DMS 273 (cell line): ENCODE data around the gene MTF2.
A peak's percentile ranks its signal among the peaks of the same experiment; 100 is the strongest.
"Not testable (repeated sequence)": the region's sequence is repeated elsewhere in the genome, so short reads cannot be mapped to it uniquely, and the experiment has no call there.

Source experiments
- DNase-seq: peaks from one replicate; lab custom pipeline; 2025; ENCODE audit not compliant: unreplicated experiment; lab: John Stamatoyannopoulos, UW

MTF2 gene

DNA sequence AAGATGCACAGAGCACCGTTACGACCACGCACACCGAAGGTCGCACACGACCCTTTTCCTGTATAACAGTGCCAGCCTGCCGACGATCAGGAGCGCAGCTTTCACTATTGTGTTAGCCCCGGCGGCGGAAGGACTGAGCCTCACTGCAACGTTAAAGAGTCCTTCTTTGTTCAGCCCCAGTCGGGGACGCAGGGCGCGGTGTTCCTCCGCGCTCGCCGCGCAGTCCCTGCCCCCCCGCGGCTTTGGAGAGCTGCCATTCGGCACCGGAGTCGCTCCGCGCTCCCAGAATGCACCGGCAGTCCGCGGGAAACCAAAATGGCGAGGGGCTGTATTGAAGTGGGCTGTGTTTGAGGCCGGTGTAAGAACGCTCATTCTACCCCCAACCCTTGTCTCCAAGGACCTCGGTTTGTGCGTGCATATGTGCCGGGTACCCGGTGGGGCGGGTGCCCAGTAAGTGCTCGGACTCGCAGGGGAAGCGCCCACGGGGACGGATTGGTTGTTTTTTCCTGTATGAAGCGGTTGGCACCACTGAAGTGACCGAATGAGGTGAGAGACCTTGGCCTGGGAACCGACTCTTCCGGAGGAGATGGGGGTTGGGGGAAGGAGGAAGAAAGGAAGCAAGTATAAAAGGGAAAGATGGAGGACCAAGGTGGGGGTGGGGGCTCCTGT lies at the start of gene MTF2:
TSS of gene MTF2 (plus strand) at position 298 of the 669 bp plus-strand sequence. CDS start at position 542, 244 bp downstream.
- DNase-seq, result peak; percentile 99

DNA sequence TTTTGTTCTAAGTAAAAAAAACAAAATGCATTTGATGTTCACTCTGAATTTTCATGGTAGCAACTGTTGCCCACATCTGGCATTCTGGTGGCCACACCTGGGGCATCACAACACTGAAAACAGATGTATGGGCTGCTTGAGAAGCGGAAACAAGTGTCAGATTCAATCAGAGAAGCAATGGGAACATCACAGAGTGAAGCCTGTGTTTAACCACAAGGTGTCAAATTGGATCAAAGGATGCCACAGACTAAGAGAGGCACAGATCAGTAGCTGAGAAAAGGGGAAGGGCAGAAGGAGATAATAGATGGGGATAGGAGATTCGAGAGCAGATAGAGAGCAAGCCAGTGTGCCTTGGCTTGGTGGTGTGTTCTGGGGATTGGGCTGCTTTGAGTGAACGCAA lies 49.8 kb upstream of the MTF2 start:
- DNase-seq, result no peak

DNA sequence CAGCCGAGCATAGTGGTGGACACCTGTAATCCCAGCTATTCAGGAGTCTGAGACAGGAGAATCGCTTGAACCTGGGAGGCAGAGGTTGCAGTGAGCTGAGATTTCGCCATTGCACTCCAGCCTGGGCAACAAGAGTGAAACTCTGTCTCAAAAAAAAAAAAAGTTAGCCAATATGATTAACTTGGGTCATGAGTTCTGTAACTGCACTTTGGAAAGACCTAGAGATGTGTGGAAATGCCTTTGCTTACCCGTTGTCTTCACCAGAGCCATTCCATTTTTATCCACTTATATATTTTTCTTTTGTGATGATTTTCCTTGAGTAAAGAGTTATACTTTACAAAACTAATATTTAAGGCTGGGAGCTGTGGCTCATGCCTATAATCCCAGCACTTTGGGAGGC lies 48.9 kb upstream of the MTF2 start:
- DNase-seq, result not testable (repeated sequence)

- DNase-seq, result peak; percentile 67
Observed at GRCh38 chr1:93031711-93032110, 47.4 kb upstream of the MTF2 start.

- peak; percentile 94 for DNase-seq
Observed at GRCh38 chr1:93033029-93033428, 46.1 kb upstream of the MTF2 start.

DNA sequence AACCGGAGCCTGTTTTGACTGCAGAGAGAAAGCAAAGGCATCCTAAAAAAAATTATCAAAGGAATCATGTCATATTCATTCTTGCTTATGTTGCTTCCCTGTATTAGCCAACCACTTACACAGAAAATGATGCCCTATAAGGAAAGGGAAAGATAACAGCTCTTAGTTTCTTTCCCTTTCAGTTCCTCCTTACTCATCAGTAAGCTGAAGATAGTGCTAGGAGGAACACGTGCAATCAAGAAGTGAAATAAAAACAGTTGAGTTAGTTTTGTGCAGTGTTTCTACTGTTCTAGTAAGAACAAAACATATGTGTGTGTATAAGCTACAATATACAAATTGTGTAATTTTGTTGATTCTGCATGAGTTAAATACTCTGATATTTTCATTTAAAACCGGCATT lies 45.3 kb upstream of the MTF2 start:
- DNase-seq, result peak; percentile 52

- no peak for DNase-seq
Observed at GRCh38 chr1:93034397-93034796, 44.7 kb upstream of the MTF2 start.

DNA sequence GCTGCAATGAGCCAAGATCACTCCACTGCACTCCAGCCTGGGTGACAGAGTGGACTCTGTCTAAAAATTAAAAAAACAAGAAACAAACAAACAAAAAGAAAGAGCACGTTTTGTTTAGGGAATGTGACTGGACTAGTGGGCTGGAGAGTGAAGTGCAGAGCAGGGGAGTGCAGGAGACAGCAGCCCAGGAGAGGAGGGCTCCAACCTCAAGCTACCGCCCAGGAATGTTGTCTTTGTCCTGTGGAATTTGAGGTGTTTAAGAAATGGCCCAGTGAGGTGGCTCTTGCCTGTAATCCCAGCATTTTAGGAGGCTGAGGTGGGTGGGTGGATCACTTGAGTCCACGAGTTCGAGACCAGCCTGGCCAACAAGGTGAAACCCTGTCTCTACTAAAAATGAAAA lies 42.4 kb upstream of the MTF2 start:
- no peak for DNase-seq

DNA sequence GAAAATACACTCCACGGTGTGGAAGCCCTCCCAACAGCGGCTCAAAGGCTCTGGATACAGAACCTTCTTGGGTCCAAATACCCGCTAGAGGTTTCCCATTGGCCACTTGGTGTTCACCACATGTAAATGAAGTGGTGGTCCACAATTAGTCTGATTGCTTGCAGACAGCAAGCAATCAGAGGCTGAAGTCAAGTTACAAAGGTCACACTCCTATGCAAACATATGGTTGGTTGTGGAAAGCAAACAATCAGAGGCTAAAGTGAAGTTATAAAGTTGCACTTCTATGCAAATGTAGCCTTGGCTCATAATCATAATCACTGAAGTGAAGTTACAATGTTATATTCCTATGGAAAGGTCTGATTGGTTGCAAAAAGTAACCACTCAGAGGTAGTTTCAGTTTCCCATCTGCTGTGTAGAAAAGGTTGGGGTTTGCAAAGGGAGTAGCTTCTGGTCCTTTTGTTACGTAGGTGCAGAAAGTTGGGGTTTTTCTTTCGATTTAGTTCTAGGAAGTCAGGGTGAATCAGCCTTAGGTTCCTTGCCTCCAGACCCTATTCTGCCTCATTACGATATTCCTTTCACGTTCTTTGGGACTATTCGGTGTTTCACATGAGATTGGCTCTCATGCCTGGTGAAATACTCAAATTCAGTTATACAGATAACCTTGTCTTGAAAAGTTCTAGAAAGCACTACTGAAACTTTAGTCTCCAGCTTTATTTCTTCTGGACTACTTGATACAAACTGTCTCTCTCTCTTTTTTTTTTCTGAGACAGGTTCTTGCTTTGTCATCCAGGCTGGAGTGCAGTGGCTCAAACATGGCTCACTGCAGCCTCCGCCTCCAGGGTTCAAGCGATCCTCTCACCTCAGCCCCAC lies 36.7 kb upstream of the MTF2 start:
- DNase-seq, result no peak

- no peak for DNase-seq
Observed at GRCh38 chr1:93043057-93043557, 36.0 kb upstream of the MTF2 start.

DNA sequence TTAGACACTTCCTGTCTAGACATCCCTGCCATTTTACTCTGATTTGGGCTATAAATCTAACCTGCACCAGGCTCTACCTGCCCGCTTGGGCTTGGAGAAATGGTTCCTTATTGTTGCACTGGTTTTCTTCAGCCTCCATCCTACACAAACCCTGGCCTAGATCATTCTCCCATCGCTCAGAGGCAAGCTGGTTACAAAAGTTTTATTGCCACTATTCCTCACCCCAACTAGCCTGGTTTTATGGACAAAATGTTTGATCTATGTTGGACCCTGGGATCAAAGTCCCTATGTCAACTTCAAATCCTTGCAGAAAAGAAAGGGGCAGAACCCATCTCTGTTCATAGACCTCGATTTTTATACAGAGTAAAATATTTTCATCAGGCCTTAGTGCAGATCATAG lies 31.5 kb upstream of the MTF2 start:
- DNase-seq, result no peak

GRCh38 chr1:93051961-93052360 lies 27.1 kb upstream of the MTF2 start:
- DNase-seq, result peak; percentile 46

GRCh38 chr1:93056214-93056613 lies 22.9 kb upstream of the MTF2 start:
- peak; percentile 9 for DNase-seq

- DNase-seq, result no peak
Observed at GRCh38 chr1:93056649-93057048, 22.4 kb upstream of the MTF2 start.

GRCh38 chr1:93061895-93062792 lies 16.9 kb upstream of the MTF2 start:
- DNase-seq, result peak; percentile 85

DNA sequence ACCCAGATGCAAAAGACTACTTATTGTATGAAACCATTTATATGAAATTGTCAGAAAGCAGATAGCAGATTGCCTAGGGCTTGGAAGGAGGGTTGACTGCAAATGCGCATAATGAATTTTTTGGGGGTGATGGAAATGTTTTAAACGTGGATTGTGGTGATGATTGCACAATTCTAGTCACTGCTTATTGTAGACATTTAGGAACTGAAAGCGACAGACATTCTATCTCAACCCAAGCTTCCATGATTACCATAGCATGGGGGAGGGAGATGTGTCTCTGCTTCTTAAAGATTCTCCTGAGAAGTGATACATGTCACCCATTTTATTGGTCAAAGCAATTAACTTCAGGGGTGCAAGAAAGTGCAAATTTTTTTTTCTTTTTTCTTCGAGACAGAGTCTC lies 2.8 kb upstream of the MTF2 start:
- DNase-seq, result no peak

DNA sequence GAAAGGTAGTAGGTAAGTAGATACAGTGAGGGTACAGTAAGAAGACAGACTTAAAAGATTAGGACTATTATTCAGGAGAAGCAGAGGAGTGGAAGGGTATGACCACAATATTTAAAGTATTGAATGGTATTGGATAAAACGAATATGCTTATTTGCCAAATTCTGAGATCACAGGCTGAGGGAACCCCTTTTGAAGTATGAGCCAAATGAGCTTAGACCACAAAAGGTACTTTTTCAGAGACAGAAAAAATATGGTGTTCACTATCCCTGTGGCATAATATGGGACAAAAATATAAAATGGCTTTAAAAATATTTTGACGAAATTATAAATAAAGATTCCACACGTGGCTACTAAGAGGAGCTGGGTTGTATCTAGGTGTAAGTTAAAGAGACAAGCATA lies 880 bp upstream of the MTF2 start:
- DNase-seq, result peak; percentile 44

- DNase-seq, result no peak
Observed at GRCh38 chr1:93078638-93078985, 471 bp upstream of the MTF2 start.

DNA sequence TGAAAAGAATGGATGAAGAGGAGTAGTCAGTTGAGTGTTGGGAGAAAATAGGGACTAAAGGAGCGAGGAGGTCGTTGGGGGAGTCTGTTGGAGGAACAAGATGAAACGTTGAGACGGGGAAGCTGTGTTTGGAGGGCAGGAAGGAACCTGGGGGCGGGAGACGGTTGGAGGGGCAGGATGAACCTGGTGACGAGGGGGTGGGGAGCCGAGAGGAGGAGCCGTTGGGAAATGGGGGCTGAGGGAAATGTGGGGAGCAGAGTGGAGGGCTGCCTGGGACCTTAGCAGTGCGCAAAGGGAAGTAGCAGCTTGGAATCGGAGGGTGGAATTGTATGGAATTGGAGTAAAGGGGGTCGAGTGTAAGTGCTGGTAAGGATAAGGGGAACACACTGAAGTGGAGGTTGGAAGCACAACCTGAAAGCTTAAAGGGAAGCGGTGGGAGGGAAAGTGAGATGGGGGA lies 630 bp downstream of the MTF2 start:
- peak; percentile 74 for DNase-seq

DNA sequence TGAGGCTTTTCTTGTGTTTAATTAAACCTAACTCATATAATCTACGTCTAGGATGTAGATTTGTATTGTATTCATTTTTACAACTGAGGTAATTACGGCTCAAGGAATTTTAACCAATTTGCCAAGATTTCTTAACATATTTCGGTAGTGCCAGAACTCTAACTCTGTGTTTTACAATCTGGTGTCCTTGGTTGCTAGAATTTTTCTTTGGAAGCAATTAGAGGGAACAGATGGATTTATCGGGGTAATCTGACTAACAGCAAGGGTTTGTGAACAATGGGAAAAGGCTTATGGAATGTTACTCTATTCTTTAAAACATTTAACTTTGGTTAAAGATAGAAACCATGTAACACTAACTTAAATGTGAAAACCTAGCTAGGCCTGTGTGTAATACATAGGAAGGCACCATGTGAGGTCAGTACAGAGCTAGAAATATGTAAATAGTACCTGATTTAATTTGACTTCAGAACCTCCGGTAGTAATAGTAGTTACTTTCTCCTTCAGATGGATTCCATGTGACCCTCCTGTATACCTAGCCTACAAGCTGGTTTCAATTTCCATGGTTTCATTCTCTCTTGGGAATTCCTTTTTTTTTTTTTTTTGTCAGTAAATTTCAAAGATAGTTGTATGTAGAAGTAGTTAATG lies 1.2 kb downstream of the MTF2 start:
- peak; percentile 77 for DNase-seq

- DNase-seq, result no peak
Observed at GRCh38 chr1:93081716-93082115, 2.6 kb downstream of the MTF2 start.
